ENCODE measurements around the gene TNFRSF4. TPM values are rescaled to one million over a fixed set of nuclear protein-coding genes. Genes with fewer than 3 reads are reported as not detected.
A peak's percentile ranks its signal among the peaks of the same experiment; 100 is the strongest.

The TNFRSF4 gene
- total RNA-seq, 1 donor from 2014 or later: 7.7 TPM

GRCh38 chr1:1182491-1183220 is 31.3 kb downstream of the TNFRSF4 start:
- no peak for DNase-seq
- H3K9me3 ChIP-seq: no peaks in the 10 kb centered on the region
- H3K27ac ChIP-seq: no peak overlapping the region
- H3K36me3 ChIP-seq: no peaks in the 10 kb centered on the region
- no peak overlapping the region for H3K4me3 ChIP-seq
- H3K4me1 ChIP-seq: no peaks in the 10 kb centered on the region
- intact Hi-C loops (cut with DNase I): no loop called here
- peaks cover 12% of the 10 kb centered on the region for H3K27me3 ChIP-seq
- peak; percentile 7 for ATAC-seq
- TF ChIP-seq, protein P1, sequence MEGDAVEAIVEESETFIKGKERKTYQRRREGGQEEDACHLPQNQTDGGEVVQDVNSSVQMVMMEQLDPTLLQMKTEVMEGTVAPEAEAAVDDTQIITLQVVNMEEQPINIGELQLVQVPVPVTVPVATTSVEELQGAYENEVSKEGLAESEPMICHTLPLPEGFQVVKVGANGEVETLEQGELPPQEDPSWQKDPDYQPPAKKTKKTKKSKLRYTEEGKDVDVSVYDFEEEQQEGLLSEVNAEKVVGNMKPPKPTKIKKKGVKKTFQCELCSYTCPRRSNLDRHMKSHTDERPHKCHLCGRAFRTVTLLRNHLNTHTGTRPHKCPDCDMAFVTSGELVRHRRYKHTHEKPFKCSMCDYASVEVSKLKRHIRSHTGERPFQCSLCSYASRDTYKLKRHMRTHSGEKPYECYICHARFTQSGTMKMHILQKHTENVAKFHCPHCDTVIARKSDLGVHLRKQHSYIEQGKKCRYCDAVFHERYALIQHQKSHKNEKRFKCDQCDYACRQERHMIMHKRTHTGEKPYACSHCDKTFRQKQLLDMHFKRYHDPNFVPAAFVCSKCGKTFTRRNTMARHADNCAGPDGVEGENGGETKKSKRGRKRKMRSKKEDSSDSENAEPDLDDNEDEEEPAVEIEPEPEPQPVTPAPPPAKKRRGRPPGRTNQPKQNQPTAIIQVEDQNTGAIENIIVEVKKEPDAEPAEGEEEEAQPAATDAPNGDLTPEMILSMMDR (IDR thresholded peaks at IDR 0.05): no peak

DNA sequence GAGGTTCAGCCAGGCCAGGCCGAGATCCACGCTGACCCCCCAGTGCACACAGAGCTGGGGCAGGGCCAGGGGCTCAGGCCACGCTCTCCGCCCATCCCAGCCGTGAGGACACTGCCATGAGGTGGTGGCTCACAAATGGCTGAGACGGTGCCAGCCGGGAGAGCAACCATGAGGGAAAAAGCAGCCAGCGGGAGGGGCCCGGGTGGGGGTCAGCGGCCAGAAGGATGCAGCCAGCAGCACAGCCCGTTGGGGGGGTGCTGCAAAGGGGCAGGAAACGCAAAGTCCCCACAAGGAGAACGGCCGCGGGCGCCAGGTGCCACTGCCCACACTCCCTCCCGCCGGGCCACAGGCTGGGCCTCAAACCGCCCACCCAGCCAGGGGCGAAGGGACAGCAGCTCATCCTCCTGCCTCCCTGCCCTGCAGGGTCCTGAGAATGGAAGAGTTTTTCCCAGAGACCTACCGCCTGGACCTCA is 32.0 kb downstream of the TNFRSF4 start:
- DNase-seq (no peak), ATAC-seq (no peak)
- intact Hi-C loops (cut with DNase I): no loop called here
- TF ChIP-seq, protein P1 (IDR thresholded peaks at IDR 0.05): no peak
- Histone ChIP-seq H3K4me3 (no peak overlapping the region), H3K36me3 (no peaks in the 10 kb centered on the region), H3K9me3 (no peaks in the 10 kb centered on the region), H3K27ac (no peak overlapping the region), H3K4me1 (no peaks in the 10 kb centered on the region), H3K27me3 (peaks cover 12% of the 10 kb centered on the region)

GRCh38 chr1:1181129-1181937 is 32.6 kb downstream of the TNFRSF4 start:
- H3K4me3 ChIP-seq: no peak overlapping the region
- H3K36me3 ChIP-seq: no peaks in the 10 kb centered on the region
- no peaks in the 10 kb centered on the region for H3K9me3 ChIP-seq
- ATAC-seq (no peak), DNase-seq (no peak)
- intact Hi-C loops (cut with DNase I): no loop called here
- H3K27me3 ChIP-seq: peaks cover 12% of the 10 kb centered on the region
- TF ChIP-seq, protein P1 (IDR thresholded peaks at IDR 0.05): no peak
- no peaks in the 10 kb centered on the region for H3K4me1 ChIP-seq
- H3K27ac ChIP-seq: no peak overlapping the region

DNA sequence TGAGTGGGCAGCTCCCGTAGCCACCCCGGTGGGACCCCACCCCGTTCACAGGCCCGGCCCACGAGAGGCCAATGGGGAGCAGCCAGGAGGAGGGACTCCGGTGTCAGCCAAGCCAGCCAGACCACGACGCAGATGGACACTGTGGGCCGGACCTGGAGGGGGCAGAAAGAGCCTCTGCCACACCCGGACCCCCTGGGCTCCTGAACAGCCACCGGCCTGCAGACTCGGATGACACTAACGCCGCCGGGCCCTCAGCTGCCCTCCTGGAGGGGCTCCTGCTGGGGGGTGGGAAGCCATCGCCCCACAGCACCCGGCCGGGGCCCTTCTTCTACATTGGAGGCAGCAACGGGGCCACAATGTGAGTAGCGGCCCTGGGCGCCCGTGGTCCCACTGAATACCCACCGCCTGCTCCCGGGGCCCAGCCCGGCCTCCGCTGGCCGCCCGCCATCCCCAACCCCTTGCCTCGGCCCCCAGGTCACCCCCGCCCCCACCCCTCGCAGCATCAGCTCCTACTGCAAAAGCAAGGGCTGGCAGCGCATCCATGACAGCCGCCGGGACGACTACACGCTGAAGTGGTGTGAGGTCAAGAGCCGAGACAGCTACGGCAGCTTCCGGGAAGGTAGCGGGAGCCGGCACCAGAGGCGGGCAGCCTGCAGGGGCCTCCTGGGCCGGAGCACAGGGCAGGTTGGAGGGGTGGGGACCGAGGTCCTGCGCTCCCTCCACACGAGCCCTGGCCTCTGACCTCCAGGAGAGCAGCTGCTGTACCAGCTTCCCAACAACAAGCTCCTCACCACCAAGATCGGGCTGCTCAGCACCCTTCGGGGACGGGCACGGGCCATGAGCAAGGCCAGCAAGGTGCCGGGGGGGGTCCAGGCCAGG is 33.7 kb downstream of the TNFRSF4 start:
- Histone ChIP-seq H3K27ac (no peak overlapping the region), H3K27me3 (peaks cover 12% of the 10 kb centered on the region), H3K36me3 (no peaks in the 10 kb centered on the region), H3K9me3 (no peaks in the 10 kb centered on the region), H3K4me3 (no peak overlapping the region), H3K4me1 (no peaks in the 10 kb centered on the region)
- TF ChIP-seq, protein P1 (IDR thresholded peaks at IDR 0.05): no peak
- intact Hi-C loops (cut with DNase I): no loop called here
- DNase-seq (no peak), ATAC-seq (no peak)

DNA sequence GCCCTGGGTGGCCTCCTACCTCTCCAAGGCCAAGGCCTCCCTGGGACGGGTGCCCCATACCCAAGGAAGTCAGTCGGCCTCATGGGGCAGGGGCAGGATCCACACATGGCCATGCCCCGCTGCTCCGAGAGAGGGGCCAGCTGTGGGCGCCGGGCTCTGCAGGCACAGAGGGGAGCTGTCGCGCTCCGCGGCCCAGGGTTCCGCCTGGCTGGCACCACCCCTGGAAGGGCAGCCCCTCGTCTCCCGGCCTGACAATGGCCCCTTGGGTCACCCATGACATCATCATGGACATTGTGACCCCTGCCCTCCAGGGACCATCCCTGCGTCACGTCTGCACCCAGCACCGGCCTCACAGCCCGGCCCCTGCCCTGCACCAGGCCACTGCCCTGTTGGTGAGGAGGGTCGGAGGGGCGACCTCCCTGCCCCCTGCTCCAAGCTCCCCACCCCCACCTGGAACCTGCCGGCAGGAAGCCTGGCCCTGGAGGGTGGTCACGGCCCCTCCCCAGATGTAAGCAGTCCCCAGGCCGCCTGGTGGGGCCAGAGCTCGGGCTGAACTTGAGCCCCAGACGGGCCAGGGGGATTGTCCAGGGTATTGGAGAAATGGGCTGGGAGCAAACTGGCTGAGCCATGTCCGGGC is 34.5 kb downstream of the TNFRSF4 start:
- DNase-seq: no peak
- no peaks in the 10 kb centered on the region for H3K36me3 ChIP-seq
- no peak overlapping the region for H3K27ac ChIP-seq
- H3K27me3 ChIP-seq: peaks cover 12% of the 10 kb centered on the region
- no peaks in the 10 kb centered on the region for H3K9me3 ChIP-seq
- no peak overlapping the region for H3K4me3 ChIP-seq
- no peak for ATAC-seq
- intact Hi-C loops (cut with DNase I): no loop called here
- TF ChIP-seq, protein P1 (IDR thresholded peaks at IDR 0.05): no peak
- H3K4me1 ChIP-seq: no peaks in the 10 kb centered on the region
